HT1080 (cell line): ENCODE results near the gene CLDN25. TPM values are rescaled to one million over a fixed set of nuclear protein-coding genes. Genes with fewer than 3 reads are reported as not detected.
"Not testable (repeated sequence)": the region's sequence is repeated elsewhere in the genome, so short reads cannot be mapped to it uniquely, and the experiment has no call there.

Experiments
- DNase-seq: peaks from one replicate; pipeline ENCODE4 v3.0.0-alpha.2; 2015; ENCODE audit warnings: low read depth
- polyA plus RNA-seq, 2 experiments: library from polyadenylated mRNA; depleted of rRNA; stranded (reverse); fragments of >200 nt; gene quantifications; 2 replicates each; pipeline ENCODE4 v1.2.3, GENCODE V29; 2015
- total RNA-seq: library from RNA; depleted of rRNA; stranded (reverse); fragments of >200 nt; shearing (Covaris generic); gene quantifications from 2 replicates; pipeline ENCODE4 v1.2.3, GENCODE V29; 2014; rRNA removed

CLDN25 gene
- not detected in 2 replicates for total RNA-seq
- polyA plus RNA-seq (2015; cell fraction: cytosol; rRNA removed), result not detected in 2 replicates
- not detected in 2 replicates for polyA plus RNA-seq (2015; cell fraction: nucleus; rRNA removed)

DNA sequence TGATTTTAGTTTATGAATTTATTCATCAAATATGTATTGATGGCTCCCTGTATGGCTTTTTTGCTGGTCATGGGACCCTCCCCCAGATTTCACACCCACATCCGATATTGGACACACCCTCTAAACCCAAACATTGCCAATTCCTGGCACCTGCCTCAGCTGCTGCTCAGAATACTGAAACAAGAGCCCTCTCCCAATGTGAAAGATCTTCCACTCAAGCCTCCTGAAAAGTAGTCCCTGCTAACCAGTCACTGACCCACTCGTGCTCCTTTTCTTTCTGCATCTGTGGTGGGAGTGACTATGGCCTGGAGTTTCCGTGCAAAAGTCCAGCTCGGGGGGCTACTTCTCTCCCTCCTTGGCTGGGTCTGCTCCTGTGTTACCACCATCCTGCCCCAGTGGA is at the start of gene CLDN25:
Gene CLDN25, plus strand, starts transcription at position 301 of the 400 bp plus-strand sequence. Its CDS starts 0 bp downstream, at position 301.
- DNase-seq, result no peak

DNA sequence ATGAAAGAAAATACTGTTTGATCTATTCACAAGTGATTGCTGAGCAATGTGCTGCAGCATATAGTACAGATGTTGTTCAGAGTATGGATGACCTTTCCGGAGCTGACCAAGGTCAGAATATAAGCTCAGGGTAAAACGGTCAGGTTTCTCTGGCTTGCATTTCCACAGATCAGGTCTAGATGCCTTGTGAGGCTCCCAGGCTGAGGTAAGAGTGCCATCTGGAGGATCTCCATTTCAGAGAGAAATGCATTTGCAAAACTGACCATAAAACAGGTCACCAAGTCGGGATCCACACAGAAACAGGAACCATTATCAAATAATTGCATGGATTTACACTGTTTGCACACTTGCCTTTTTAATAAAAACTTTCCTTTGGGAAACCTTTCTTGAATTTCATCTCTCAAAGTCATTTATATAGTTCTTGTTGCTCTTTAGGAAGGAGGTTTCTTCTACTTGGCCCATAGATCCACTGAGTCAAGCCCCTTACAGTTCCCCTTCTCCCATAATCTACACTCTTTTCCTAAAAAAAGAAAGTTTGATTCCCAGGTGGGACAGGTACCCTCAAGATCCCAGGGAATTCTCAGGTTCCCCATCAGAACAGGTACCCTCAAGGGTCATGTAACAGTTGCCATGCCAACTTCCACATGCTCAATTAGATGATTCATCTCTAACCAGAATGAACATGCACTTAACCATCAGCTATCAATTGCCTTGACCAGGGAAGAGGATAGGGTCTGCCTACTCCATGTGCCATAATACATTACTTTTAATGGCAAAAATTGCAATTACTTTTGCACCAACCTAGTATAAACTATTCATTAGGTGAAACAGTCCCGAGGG is 48.5 kb upstream of the CLDN25 start:
- peak; percentile 69 for DNase-seq

DNA sequence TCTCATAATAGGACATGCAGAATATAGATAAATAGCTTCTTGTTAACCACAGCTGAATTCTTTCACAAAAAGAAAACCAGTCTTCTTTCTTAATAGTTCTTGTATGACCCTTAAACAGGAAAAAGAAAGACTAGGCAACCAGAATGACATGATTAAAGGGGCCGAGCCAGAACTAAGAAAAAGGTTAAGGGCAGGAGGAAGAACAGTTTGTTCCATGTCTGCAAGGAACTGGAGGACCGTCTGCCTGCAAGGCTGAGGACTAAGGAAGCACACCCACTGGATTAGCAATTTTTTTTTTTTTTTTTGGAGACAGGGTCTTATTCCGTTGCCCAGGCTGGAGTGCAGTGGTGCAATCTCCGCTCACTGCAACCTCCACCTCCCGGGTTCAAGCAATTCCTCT is 47.5 kb upstream of the CLDN25 start:
- DNase-seq, result no peak

DNA sequence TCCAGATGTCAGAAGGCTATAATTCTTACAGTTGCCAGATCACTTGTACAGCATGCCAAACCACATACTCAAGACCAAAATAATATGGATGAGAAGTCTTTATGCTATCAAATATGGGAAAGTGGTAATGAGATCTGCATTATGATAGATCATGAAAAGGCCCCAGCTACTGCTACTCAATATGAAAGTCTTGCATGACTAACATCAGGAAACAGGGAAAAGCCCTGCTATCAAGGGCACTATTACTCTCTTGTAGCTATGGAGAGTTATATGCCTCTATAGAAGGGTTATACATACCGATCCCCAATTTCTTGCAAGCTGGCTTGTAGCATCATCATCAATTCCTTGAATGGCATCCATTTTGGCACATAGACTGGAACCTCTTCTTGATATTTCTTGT is 43.3 kb upstream of the CLDN25 start:
- no peak for DNase-seq

DNA sequence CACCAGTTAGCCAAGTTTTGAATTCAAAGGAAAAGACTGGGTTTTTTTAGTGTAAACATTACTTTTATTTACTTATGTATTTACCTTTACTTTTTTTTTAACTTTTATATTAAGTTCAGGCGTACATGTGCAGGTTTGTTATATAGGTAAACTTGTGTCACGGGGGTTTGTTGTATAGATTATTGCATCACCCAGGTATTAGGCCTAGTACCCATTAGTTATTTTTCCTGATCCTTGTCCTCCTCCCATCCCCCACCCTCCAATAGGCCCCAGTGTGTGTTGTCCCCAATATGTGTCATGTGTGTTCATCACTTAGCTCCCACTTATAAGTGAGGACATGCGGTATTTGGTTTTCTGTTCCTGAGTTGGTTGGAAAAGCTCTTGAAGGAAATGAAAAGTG is 26.7 kb upstream of the CLDN25 start:
- DNase-seq, result no peak

DNA sequence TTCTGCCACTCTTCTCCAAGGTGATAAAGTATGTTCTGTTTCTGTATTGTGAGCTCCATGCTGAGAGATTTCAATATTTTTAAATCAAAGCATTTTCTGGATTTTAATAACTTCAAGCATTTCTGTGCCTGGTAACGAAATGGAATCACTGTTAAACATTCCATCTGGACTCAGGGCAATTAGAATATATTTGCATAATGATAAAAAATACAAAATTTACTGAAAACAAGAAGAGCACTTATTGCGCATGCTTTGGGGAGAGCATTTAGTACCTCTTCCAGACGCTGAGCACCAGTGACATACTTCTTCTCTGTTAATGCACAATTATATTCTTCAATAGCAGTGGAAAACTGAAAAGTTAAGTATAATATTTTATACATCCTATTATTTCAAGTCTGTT is 19.4 kb upstream of the CLDN25 start:
- DNase-seq, result no peak

DNA sequence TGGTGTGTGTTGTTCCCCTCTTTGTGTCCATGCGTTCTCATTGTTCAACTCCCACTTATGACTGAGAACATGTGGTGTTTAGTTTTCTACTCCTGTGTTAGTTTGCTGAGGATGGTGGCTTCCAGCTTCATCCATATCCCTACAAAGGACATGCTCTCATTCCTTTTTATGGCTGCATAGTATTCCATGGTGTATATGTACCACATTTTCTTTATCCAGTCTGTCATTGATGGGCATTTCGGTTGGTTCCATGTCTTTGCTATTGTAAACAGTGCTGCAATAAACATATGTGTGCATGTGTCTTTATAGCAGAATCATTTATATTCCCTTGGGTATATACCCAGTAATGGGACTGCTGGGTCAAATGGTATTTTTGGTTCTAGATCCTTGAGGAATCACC is 16.6 kb upstream of the CLDN25 start:
- not testable (repeated sequence) for DNase-seq

DNA sequence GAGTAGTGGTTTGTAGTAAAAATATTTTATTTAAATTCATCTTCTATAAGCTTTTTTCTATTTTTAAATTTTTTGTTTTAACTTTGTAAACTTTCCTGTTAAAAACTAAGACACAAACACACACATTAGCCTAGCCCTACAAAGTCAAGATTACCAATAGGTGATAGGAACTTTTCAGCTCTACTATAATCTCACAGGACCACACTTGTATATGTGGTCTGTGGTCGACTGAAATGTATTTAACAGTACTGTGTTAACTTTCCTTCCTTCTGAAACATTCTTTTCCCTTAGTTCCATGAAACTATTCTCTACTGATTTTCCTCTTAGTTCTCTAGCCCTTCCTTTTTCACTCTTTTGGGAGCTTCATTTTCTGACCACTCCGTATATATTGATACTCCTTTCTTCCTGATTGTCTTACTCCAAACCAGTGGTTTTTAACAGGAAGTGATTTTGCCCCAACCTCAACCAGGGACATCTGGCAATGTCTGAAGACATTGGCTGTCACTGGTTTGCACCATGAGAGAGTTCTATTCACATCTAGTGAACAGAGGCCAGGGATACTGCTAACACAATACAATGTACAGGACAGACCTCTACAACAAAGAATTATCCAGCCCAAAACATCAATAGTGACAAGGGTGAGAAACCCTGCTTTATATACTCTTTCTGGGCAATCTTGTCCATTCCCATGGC is 14.9 kb upstream of the CLDN25 start:
- no peak for DNase-seq

DNA sequence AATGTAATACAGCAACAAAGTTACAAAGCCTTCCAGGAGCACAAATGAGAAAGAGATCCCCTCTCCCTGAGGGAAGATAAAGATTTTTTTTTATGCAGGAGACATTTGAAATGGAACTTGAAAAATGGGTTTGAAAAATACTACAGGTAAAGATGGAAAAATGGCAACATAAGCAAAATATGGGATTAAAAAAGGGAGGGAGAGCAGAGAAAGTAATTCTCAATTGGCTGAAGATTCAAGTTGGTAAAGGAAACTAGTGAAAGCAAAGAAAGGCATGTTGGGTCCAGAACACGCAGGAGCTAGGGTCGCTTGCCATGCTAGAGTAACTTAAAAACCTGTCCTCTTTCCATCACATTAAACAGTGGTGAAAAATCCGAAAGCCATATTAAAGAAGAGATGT is 7.6 kb upstream of the CLDN25 start:
- no peak for DNase-seq

DNA sequence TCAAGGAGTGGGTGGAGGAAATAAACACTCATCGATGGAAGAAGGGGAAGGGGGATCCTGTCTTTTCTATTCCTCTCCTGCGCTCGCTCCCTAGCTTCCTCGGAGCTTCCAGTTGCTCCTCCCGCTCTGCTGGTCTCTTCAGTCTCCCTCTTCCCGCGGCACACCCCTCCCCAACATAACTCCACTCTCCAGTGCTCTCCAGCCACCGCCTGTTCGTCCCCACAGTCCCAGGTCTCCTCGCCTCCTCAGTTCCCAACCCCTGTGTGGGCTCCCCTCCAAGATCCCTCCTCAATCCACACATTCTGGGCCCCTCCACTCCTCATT is 6.5 kb upstream of the CLDN25 start:
- peak; percentile 29 for DNase-seq

DNA sequence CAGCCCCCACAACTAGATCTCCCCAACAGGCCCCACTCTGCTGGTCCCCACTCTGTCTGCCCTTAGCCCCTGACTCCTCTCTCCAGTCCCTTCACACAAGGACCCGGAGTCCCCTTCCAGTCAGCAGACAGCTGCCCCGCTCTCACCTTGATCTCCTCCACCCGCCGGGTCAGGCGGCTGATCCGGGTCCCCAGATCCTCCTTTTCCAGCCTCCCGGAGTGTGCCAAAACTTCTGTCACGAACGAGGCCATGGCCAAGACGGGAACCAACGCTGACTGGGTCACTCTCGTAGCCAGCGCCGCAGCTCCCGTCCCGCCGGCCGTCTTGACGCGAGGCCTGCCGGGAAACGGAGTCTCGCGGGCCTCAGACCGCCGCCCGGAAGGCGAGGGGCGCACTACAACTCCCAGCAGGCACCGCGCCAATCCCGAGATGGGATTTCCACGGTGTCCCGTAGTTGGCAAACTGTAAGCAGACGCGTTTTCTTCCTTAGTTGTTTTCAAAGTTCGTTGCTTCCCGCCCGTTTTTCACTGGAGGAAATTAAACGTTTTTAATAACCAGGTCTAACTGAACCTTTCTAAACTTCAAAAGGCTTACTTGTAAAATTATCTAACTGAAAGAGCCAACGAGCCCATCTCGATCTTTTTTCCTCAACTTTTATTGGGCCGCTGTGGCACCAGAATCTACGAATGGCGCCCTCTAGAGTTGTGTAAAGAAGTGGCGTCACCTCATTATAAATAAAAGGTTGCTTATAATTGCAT is 6.0 kb upstream of the CLDN25 start, which contains the start of gene ZW10:
Gene ZW10, minus strand, starts transcription at position 277 of the 758 bp plus-strand sequence. Its CDS starts 26 bp downstream, at position 251.
- peak; percentile 95 for DNase-seq

DNA sequence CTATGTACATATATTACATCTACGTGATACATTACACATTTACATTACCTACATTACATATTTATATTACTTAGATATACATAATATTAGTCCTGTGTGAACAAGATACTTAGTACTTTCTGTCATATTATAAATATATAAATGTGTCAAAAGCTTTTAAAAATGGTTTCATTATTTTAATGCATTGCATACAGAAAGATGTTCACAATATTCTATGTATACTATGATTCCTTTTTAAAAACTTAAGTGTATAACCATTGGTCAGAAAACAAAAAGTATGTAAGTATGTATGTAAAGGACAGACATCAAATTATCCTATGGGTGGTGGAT is 5.5 kb upstream of the CLDN25 start:
- DNase-seq, result no peak

DNA sequence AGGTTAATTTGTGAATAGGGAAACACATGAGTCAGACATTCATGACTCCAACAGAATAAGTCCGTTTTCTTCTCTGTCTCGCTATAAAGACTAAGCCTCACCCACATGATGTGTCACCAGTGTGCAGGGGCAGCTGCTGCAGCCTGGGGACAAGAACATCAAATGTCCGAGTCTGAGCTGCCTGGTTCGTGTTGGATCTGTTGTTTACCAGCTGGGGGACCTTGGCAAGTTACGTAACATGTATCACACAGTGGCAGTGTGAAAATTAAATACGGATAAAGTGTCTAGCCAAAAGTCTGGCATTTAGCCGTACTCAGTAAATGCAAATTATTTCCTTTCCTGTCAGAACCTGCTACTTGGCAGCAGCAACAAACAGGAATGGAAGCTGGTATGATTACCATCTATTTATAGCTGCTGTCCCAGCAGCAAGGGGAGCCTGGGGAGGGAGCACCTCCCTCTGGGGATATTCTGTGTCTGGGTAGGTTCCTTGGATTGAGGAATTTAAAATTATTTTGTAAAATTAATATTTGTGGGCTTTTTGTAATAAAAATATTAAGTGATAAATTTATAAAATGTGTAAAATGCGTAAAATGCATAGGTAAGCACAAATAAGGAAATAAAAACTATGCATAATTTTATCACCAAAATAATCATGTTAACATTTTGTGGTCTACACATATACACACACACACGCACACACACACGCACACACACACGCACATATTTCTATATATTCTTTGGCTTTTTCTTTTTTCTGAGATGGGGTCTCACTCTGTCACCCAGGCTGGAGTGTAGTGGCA is 1.3 kb upstream of the CLDN25 start:
- peak; percentile 74 for DNase-seq

DNA sequence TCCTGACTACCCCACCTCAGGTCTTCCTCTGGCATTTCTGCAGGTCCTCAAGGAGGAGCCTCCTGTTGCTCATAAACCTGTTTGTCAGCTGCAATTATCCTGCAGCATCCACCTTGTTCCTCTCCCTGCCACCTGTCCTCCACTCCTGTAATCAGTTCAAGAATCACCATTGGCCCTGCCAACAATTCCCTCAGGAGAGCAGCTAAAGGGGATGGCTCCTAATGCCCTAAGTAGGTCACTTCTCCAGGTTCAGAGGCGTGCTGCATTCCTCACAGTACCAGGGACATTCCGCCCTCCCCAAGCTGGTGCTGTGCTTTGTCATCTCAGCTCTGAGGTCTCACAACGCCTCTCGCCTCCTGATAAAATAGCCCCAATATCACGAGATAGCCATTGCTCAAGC is 2.1 kb downstream of the CLDN25 start:
- no peak for DNase-seq

DNA sequence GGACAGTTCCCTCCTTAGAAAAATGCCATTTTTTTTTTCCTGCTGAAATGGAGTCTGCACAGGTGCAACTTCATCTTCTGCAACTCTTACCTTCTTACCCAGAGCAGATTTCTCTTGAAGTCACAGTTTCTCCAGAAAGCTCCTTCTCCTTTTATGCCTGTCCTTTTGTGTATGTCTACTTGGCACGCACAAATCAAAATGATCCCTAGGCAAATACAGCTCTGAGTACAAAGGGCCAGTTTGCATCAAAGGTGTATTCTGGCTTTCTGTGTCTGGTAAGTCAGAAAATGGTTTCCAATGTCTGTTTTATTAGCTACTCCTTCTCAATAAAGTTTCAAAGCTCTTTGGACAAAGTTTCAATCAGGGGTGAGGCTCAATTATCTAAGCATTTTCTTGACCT is 2.5 kb downstream of the CLDN25 start:
- DNase-seq, result no peak

DNA sequence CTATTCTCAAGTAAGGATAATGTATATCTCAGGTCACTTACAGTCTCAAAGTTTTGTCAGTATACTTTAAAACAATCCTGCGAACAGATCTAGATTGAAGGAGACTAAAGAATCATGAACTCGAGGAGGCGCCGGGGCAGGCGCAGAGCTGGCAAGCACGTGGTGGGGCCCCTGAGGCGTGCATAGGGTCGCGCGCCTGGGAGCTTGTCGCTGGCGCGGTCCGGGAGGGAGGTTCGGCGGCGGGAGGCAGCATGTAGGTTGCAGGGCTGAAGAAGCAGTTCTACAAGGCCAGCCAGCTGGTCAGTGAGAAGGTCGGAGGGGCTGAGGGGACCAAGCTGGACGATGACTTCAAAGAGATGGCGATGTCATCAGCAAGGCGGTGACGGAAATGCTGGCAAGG is 9.4 kb downstream of the CLDN25 start:
- not testable (repeated sequence) for DNase-seq

DNA sequence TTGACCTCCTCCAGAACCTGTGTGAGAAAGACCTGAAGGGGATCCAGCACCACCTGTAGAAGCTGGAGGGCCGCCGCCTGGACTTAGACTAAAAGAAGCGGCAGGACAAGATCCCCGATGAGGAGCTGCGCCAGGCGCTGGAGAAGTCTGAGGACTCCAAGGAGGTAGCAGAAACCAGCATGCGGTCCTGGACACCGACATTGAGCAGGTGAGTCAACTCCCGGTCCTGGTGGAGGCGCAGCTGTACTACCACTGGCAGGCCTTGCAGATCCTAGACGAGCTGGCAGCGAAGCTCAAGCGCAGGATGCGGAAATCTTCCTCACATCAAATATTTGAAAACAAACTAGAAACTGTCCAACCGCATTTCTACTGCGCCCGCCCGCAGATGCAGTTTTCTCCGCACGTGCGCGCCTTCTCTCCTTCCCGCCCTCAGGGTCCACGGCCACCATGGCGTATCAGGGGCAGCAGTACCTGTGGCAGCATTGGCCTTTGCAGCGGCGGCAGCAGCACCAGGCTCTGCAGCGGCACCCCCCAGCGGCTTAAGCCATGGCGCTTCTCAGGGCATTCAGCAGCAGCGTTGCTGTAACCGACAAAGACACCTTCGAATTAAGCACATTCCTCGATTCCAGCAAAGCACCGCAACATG is 10.2 kb downstream of the CLDN25 start:
- no peak for DNase-seq

DNA sequence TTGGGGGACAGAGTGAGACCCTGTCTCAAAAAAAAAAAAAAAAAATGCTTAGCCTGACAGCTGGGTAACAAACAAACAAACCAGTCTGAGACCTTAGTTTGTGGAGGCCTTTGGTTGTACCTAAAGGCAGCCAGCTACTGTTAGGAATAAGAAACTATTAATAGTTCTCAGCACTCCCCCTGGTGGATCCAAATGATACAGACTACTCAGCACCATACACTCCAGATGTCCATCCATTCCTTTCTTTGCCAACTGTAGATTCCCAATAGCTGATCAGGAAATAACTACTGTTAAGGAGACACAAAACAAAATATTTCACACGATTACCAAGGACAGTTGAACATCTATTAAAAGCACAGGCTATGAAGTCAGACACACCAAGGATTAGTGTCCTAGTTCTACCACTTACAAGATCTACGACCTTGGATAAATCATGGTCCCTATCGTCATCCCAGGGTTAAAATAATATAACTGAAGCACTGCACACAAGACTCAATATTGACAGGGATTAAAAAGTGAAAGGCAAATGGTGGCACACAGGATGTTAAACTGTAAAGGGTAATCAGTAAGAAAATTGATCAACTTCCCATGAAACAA is 17.2 kb downstream of the CLDN25 start:
- DNase-seq, result peak; percentile 45

DNA sequence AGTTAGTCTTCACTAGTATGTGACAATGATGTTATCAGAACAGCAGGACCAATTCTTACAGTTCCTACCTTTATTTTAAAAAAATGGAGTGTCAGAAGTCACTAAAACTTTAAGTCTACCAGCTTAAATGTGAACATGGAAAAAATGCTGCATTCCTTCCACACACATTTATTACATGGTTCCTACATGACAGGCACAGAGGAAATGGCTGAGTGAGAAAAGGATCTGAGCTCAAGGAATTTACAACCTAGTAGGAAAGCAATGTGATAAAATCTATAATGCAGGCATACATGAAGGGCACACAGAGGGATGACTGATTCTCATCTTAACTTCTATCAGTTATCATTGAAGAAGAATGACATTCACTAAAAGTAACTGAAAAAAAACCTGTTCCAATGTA is 23.0 kb downstream of the CLDN25 start:
- DNase-seq, result no peak

DNA sequence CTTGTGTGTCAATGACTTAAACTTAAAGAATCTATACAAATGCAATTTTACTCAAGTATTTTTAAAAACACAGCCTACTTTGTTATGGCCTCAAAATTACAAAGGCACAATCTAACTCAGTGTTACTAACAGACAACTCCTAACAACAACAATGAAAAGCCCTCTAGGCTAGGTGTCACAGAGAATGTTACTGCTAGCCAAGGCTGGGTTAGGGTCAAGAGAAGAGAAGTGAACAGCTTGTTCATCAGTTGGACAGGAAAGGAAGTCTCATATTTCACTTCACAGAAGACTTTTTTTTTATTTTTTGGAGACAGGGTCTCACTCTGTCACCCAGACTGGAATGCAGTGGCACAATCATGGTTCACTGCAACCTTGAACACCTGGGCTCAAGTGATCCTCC is 26.0 kb downstream of the CLDN25 start:
- DNase-seq, result peak; percentile 34
